GM18861 (cell line): ENCODE results near the gene KCNAB2.
"Not testable (repeated sequence)": the region's sequence is repeated elsewhere in the genome, so short reads cannot be mapped to it uniquely, and the experiment has no call there.

ENCODE experiments used
- ATAC-seq: cut with Tn5 transposase; IDR thresholded peaks from one replicate; pipeline ENCODE4 v1.9.1; 2021; ENCODE audit not compliant: unreplicated experiment

KCNAB2 gene

GRCh38 chr1:6052543-6053205 lies 7.0 kb downstream of the KCNAB2 start:
- ATAC-seq: no peak

GRCh38 chr1:6053206-6053546 lies 7.5 kb downstream of the KCNAB2 start:
- ATAC-seq: no peak

- ATAC-seq: no peak
Measured at GRCh38 chr1:6054596-6054995, 8.9 kb downstream of the KCNAB2 start.

DNA sequence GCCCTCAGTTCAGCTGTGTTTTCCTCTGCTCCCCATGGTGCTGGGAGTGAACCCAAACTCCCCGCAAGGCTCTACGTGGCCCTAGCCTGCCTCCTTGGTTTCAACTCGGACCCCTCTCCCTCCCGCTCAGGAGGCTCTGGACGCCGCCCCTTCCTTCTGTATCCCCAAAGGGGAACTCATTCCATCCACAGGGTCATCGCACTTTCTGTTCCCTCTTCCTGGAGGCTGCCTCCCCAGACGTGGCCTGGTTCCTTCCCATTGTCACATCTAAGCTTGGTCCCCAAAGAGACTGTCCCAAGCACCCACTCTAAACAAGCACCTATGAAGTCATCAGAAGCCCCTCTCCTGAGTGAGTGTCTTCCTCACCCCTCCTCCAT lies 10.9 kb downstream of the KCNAB2 start:
- ATAC-seq: no peak

GRCh38 chr1:6057170-6057845 lies 11.6 kb downstream of the KCNAB2 start:
- ATAC-seq: no peak

- no peak for ATAC-seq
Measured at GRCh38 chr1:6059866-6060265, 14.2 kb downstream of the KCNAB2 start.

GRCh38 chr1:6062670-6063069 lies 17.0 kb downstream of the KCNAB2 start:
- no peak for ATAC-seq

DNA sequence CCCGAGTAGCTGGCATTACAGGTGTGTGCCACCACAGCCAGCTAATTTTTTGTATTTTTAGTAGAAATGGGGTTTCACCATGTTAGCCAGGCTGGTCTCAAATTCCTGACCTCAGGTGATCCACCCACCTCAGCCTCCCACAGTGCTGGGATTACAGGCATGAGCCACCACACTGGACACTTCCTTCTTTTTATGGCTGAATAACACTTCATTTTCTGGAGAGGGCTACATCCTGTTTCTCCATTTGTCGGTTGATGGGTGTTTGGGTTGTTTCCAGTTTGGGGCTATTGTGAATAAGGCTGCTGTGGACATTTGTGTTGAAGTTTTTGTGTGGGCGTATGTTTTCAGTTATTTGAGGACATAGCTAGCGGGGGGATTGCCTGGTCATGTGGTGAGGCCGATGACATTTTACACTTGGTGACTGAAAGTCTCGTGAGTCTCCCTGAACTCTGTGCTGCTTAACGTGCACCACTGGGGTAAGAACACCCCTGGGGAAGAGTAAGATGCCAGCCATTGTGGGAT lies 17.9 kb downstream of the KCNAB2 start:
- ATAC-seq: not testable (repeated sequence)

DNA sequence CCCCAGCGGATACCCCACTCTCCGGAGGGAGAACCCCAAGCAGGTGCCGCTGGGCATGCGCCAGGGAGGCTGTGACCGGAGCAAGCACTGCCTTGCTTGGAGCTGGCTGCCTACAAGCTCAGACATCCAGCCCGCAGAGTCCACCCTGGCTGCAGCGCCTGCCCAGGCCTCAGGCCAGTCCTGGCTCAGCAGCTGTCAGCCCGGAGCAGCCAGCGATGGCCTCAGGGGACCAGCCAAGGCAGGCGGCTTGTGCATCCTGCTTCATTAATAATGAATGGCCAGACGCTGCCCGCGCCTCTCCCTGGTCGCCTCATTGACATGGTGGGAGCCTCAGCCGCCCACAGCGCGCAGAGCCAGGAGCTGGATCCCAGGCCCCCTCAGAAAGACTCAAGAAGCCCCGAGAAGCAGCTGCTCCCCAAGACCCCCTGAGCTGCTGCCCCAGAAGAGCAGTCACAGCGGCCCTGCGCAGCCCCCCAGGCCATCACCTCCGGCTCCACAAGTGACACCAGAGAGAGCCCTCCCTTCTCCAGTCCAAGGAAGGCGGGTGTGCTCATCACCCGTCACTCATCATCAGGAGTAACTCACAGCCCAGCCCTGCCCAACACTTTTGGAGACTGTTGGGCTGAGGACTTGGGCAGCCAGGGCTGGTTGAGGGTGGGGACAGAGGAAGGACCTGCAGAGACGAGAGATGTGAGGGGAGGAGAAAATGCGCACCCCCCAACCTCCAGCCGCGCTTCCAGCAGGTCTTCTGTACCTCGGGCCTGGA lies 19.6 kb downstream of the KCNAB2 start:
- ATAC-seq: no peak

DNA sequence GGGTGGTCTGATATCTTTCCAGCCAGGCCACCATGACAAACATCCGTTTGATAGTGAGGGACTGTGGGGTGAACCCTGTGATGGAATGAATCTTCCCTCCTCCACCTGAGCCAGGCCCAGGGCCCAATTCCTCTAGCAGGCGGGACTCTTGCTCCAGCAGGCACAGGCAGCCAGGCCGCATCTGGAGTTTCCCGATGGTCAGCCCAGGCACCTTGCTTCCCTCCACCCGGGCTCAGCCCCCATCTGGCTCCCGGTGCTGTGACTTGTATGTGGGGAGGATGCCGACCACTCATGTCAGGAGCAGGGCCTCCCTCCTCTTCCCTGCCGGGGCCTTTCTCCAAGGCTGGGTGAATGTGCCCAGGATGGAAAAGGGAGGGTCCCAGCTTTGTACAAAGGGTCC lies 21.0 kb downstream of the KCNAB2 start:
- no peak for ATAC-seq

DNA sequence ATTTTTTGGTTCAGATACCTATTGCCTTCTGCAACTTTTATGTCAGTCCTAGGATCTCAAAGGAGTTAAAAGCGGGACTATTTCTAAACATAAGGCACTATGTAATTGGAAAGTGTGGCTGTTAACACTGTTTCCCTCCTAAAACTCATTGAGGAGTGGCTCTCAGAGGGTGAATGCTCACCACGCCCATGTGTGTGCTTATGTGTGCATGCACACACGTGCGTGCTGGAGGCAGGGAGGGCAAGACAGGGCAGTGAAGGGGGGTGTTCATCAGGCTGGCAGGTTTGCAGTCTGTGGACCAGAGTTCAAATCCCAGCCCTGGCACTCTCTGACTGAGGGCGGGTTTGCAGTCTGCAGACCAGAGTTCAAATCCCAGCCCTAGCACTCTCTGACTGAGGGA lies 22.4 kb downstream of the KCNAB2 start:
- no peak for ATAC-seq

DNA sequence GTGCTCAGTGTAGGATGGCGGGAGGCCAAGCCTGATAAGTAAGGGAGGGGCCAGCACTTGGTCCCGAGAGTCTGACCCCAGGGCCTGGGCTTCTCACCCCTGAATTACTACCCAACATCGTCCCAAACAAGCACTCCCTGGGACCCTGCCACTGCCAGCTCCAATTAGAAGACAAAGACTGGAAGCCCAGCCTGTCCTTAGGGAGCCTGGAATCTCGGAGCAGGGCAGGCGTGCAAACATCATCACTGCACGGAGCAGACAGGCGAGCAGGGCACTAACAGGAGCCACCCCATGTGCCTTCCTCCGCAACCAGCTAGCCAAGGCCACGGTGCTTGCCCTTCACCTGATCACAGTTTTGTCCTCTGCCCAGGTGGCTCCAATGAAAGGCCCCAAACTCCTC lies 23.2 kb downstream of the KCNAB2 start:
- no peak for ATAC-seq

- ATAC-seq: no peak
Measured at GRCh38 chr1:6069573-6069972, 23.9 kb downstream of the KCNAB2 start.

- no peak for ATAC-seq
Measured at GRCh38 chr1:6070450-6070974, 24.8 kb downstream of the KCNAB2 start.

GRCh38 chr1:6071219-6071618 lies 25.5 kb downstream of the KCNAB2 start:
- ATAC-seq: no peak

- no peak for ATAC-seq
Measured at GRCh38 chr1:6072774-6073479, 27.2 kb downstream of the KCNAB2 start.

GRCh38 chr1:6073480-6074053 lies 27.9 kb downstream of the KCNAB2 start:
- ATAC-seq: no peak

- no peak for ATAC-seq
Measured at GRCh38 chr1:6074192-6074901, 28.7 kb downstream of the KCNAB2 start.

GRCh38 chr1:6075748-6076147 lies 30.1 kb downstream of the KCNAB2 start:
- no peak for ATAC-seq

DNA sequence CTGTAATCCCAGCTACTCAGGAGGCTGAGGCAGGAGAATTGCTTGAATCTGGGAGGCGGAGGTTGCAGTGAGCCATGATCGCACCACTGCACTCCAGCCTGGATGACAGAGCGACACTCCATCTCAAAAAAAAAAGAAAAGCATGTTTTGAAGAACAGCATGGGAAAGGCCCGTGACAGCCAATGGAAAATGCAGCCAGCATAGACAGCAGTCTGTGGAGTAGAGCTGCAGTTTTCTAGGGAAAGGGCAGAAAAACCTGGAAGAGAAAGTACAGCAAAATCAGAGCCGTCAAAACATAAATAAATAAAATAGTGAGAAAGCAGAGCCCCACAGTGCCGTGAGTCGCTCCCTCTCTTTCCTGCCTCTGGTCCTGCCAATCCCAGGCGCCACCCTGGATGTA lies 31.4 kb downstream of the KCNAB2 start:
- not testable (repeated sequence) for ATAC-seq
